NCI-H82 treated with DMSO at 0.1 percent for 48 hours (cell line): ENCODE measurements around the gene CD300E.

Experiments used
- DNase-seq: peaks from one replicate; lab custom pipeline; 2025; ENCODE audit not compliant: unreplicated experiment; lab: John Stamatoyannopoulos, UW

Gene CD300E

DNA sequence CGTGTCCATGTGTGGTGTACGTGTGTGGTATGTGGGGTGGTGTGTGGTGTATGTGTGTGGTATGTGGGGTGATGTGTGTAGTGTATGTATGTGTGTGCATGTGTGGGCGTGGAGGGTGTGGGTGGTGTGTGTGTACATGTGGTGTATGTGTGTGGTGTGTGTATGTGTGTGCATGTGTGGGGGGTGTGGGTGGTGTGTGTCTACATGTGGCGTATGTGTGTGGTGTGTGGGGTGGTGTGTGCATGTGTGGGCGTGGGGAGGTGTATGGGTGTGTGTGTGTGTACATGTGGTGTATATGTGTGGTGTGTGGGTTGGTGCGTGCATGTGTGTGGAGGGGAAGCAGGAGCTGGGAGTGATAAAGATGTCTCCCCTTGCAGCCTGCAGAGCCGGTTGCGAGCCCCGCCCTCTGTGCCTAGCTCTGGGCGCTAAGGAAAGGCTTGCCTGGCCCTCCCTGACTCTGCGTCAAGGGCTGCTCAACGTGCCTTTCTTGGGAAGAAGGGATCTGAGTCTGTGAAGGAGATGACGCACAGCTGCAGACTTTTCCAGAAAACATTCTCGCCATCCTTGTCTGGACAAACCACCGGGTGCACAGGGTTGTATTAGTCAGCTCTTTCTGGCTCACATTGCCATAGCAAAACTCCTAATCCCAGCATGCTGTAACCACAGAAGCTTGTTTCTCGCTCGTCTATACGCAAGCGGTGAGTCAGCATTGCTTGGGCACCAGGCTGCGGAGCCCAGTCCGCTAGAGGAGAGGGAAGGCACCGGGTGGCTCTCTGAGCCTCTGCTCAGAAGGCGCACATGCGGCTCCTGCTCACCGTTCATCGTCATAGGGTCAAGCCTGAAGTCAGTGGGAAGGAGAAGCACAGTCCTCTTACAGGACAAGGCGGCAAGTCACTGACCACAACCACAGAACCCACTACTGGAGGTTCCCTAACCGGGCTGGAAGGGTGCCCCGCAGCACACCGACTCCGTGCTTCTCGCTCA is 54.2 kb downstream of the CD300E start:
- no peak for DNase-seq

DNA sequence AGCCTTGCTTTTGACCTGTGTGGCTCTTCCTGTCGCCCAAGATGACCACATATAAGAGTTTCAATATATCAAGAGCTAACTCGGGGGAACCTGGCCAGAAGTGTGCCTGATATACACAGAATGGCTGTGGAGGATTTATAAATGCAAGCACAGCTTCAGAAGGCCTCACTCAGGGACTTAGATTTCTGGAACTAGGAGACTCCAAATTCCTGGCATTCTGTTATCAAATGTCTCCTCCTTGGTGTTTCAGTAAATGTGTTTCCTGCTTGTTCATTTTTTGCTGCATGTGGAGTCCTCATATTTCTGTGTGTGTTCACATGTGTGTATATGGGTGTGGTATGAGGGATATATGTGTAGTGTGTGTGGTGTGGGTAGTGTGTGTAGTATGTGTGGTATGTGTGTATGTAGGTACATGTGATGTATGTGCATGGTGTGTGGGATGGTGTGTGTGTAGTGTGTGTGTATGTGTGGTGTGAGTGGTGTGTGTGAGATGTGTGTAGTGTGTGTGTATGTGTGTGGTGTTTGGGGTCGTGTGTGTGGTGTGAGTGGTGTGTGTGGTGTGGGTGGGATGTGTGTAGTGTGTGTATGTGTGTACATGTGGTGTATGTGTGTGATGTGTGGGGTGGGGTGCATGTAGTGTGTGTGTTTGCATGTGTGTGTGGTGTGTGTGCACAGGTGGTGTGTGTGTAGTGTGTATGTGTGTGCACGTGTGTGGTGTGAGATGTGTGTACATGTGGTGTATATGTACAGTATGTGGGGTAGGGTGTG is 55.2 kb downstream of the CD300E start:
- DNase-seq: no peak

- no peak for DNase-seq
These were observed 56.1 kb downstream of the CD300E start, which contains the start of gene CD300H for GRCh38 chr17:74567397-74567796. Gene CD300H (minus strand): TSS chr17:74567509.

DNA sequence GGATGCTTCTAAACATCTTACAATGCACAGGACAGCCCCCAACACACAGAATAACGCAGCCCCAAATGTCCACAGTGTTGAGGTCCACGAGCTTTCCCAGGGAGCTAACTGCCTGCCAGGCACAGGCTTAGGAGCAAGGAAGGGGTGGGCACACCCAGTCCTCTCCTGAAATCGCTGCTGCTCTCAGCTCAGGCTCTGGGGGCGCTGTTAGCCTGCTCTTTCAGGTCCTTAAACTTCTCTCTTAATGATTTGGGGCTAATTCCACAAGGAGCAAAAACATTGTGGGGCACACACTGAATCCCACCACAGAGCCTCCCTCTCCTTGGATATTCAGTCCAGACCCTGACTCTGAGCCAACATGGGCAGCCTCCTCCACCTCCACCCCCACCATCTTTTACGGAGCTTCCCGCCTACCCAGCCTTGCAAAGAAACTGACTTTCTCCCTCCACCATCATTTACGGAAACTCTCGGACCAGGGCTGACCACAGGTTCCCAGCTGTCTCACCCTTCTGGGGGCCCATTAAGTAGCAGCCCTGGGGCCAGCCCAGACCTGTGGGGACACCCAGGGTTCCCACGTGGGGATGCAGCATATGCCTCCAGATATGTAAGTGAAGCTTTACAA is 57.3 kb downstream of the CD300E start:
- DNase-seq: no peak

DNA sequence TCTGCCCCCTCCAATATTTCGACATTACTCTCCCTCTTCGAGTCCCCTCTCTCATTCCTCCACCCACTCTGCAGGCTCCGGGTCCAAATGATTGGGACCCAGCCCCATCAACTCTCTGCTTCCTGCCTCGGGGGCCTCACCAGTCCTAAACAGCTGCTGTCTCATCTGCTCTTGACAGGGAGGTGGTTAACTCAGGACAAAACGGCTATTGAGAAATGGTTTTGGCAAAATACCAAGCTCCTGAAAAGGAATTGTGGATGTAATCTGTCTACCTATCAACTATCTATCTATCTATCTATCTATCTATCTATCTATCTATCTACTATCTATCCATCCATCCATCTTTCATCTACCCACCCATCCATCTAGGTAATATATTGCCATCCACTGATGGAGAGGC is 58.4 kb downstream of the CD300E start:
- no peak for DNase-seq

DNA sequence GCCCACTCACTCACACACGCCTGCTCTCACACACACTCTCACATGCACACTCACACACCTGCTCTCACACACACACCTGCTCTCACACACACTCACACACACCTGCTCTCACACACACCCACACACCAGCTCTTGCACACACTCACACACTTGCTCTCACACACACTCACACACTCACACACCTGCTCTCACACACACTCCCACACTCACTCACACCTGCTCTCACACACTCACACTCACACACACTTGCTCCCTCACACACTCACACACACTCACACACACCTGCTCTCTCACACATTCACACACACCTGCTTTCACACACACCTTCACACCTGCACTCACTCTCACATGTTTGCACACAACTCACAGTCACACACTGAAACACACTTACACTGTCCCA is 60.2 kb downstream of the CD300E start:
- no peak for DNase-seq

DNA sequence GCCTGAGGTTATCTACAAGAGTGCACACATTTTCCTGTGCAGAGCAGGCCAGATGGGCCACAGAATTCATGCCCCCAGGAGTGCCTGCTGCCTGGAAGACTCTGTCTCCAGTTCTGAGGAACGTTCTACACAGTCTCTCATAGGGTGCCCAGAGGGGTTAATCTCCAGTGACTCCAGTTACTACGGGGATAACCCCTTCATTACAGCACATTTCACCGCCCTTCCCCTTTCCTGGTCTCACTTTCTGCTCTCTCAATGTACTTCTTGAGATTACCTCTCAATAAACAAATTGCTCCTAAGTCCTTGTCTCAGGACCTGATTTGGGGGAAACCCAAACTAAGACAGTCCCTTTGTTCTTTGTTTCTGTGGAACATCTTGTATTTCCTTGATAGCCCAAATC is 62.0 kb downstream of the CD300E start:
- DNase-seq: no peak
